ENCODE results near the gene ETF1.
A peak's percentile ranks its signal among the peaks of the same experiment; 100 is the strongest.

ETF1 gene

DNA sequence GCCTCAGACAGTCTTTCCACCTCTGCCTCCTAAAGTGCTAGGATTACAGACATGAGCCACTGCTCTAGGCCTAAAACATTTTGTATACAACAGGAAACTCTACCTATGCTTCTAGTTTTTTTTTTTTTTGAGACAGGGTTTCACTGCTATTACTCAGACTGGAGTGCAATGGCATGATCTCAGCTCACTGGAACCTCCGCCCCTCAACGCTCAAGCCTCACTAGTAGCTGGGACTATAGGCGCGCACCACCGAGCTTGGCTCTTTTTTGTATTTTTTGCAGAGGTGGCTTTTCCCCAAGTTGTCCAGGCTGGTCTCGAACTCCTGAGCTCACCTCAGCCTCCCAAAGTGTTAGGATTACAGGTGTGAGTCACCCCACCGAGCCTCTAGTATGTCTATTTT is 26.7 kb upstream of the ETF1 start:
- H3K9me3 Mint-ChIP-seq, result no peaks in the 10 kb centered on the region

GRCh38 chr5:138568061-138568824 is 25.2 kb upstream of the ETF1 start:
- H3K27me3 Mint-ChIP-seq, result no peaks in the 10 kb centered on the region
- peak overlapping the region; percentile 59 for H3K4me3 Mint-ChIP-seq
- H3K27ac Mint-ChIP-seq, result peak overlapping the region; percentile 76
- H3K4me1 Mint-ChIP-seq, result peaks cover 74% of the 10 kb centered on the region
- no peaks in the 10 kb centered on the region for H3K9me3 Mint-ChIP-seq
- peaks cover 31% of the 10 kb centered on the region for H3K36me3 Mint-ChIP-seq

More for the DNA sequence above, 26.7 kb upstream of the ETF1 start:
- peak overlapping the region; percentile 70 for H3K27ac Mint-ChIP-seq
- peaks cover 37% of the 10 kb centered on the region for H3K36me3 Mint-ChIP-seq
- H3K4me1 Mint-ChIP-seq, result peaks cover 72% of the 10 kb centered on the region
- H3K4me3 Mint-ChIP-seq, result peak overlapping the region; percentile 26
- no peaks in the 10 kb centered on the region for H3K27me3 Mint-ChIP-seq

DNA sequence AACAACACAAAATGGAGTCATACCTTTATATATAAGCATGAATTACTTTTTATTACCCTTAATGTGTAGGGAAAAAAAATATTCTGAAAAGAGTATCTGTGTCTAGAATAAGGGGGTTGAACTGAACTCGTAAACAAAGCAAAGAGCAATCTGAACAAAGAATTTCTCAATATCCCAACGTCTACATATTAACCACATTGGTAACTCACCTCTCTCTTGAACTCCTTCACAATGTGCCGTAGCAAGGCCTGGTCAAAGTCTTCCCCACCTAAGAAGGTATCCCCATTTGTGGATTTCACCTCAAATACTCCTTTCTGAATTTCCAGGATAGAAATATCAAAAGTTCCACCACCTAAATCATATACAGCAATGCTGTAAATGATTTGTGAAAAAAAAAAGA is 23.8 kb upstream of the ETF1 start:
- H3K27me3 Mint-ChIP-seq, result no peaks in the 10 kb centered on the region
- no peaks in the 10 kb centered on the region for H3K9me3 Mint-ChIP-seq
- H3K4me3 Mint-ChIP-seq, result peak overlapping the region; percentile 11
- H3K27ac Mint-ChIP-seq, result peak overlapping the region; percentile 86
- peaks cover 72% of the 10 kb centered on the region for H3K4me1 Mint-ChIP-seq
- peaks cover 30% of the 10 kb centered on the region for H3K36me3 Mint-ChIP-seq

GRCh38 chr5:138565100-138565821 is 22.2 kb upstream of the ETF1 start:
- Mint-ChIP-seq H3K27ac (peak overlapping the region; percentile 64), H3K27me3 (no peaks in the 10 kb centered on the region), H3K4me3 (peak overlapping the region; percentile 39), H3K9me3 (no peaks in the 10 kb centered on the region), H3K36me3 (peaks cover 35% of the 10 kb centered on the region), H3K4me1 (peaks cover 70% of the 10 kb centered on the region)

DNA sequence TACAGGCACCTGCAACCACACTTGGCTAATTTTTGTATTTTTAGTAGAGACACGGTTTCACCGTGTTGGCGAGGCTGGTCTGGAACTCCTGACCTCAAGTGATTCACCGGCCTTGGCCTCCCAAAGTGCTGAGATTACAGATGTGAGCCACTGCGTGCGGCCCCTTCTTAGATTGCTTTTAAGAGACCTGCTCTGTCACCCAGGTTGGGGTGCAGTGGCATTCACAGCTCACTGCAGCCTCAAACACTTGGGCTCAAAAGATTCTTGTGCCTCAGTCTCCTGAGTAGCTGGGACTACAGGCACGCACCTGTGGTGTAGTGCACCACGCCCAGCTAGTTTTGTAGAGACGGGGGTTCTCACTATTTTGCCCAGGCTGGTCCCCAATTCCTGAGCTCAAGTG is 21.2 kb upstream of the ETF1 start:
- Mint-ChIP-seq H3K9me3 (no peaks in the 10 kb centered on the region), H3K4me1 (peaks cover 68% of the 10 kb centered on the region), H3K36me3 (peaks cover 36% of the 10 kb centered on the region), H3K27ac (no peak overlapping the region), H3K27me3 (no peaks in the 10 kb centered on the region), H3K4me3 (no peak overlapping the region)

- Mint-ChIP-seq H3K4me3 (peak overlapping the region; percentile 53), H3K36me3 (peaks cover 33% of the 10 kb centered on the region), H3K4me1 (peaks cover 68% of the 10 kb centered on the region), H3K27ac (peak overlapping the region; percentile 63), H3K27me3 (no peaks in the 10 kb centered on the region), H3K9me3 (no peaks in the 10 kb centered on the region)
Measured at GRCh38 chr5:138563340-138564118, 20.5 kb upstream of the ETF1 start.

DNA sequence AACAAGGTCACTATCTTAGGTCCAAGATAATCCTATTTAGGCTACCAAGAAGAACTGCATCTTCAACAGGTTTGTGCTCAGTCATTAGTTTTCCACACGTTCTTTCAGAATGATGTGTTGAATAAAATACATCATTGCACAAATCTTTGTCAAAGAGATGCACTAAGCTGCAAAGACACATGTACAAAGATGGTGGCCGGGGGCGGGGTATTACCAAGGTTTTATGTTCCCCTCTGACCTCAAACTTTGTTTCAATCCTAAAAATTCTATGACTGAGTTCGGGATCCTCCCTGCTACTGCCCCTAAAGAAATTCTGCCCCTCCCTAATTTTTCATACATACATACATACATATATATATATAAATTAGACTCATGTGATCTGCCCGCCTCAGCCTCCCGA is 17.9 kb upstream of the ETF1 start:
- Mint-ChIP-seq H3K27me3 (no peaks in the 10 kb centered on the region), H3K4me1 (peaks cover 54% of the 10 kb centered on the region), H3K4me3 (no peak overlapping the region), H3K36me3 (peaks cover 30% of the 10 kb centered on the region), H3K27ac (no peak overlapping the region), H3K9me3 (no peaks in the 10 kb centered on the region)

- H3K4me1 Mint-ChIP-seq, result peaks cover 46% of the 10 kb centered on the region
- no peak overlapping the region for H3K4me3 Mint-ChIP-seq
- H3K36me3 Mint-ChIP-seq, result peaks cover 31% of the 10 kb centered on the region
- H3K27me3 Mint-ChIP-seq, result no peaks in the 10 kb centered on the region
- peak overlapping the region; percentile 12 for H3K27ac Mint-ChIP-seq
- no peaks in the 10 kb centered on the region for H3K9me3 Mint-ChIP-seq
Measured at GRCh38 chr5:138559937-138560336, 16.9 kb upstream of the ETF1 start.

DNA sequence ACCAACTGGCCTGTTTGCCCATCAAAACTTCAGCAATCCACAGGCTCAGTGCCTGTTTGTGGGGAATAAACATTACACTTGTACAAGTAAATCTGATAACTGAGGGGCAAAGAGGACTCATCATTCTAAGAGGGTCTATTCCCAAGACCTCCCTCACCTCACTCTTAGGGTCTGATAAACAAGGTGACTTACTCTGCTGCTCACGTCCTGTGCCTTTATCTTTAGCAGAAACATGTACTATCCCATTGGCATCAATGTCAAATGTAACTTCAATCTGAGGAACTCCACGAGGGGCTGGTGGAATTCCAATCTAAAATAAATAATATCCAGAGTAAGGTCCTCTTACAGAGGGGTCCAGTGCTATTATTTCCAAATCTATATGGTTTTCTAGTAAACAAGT is 14.6 kb upstream of the ETF1 start:
- H3K9me3 Mint-ChIP-seq, result no peaks in the 10 kb centered on the region
- H3K4me1 Mint-ChIP-seq, result peaks cover 29% of the 10 kb centered on the region
- H3K4me3 Mint-ChIP-seq, result no peak overlapping the region
- H3K27ac Mint-ChIP-seq, result no peak overlapping the region
- H3K27me3 Mint-ChIP-seq, result no peaks in the 10 kb centered on the region
- H3K36me3 Mint-ChIP-seq, result peaks cover 27% of the 10 kb centered on the region

DNA sequence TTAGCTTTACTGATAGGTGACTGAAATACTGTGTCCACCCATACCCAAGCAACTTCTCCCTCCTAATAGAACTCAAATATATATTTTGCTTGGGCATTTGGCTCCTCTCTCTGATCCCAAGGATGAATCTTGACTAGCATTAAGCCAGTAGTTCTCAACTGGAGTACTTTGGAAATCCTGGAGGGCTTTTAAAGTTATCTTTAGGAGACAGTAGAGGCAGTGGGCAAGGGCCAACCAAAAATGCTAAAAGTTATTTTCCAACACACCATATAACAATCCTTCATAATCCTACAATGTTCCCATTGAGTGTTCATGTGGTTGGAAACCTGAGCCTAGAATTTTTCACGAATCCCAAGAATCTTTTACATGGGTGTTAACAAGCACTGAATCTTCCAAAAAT is 11.1 kb upstream of the ETF1 start:
- Mint-ChIP-seq H3K9me3 (no peaks in the 10 kb centered on the region), H3K4me1 (peaks cover 16% of the 10 kb centered on the region), H3K27me3 (no peaks in the 10 kb centered on the region), H3K27ac (no peak overlapping the region), H3K4me3 (no peak overlapping the region), H3K36me3 (peaks cover 20% of the 10 kb centered on the region)

DNA sequence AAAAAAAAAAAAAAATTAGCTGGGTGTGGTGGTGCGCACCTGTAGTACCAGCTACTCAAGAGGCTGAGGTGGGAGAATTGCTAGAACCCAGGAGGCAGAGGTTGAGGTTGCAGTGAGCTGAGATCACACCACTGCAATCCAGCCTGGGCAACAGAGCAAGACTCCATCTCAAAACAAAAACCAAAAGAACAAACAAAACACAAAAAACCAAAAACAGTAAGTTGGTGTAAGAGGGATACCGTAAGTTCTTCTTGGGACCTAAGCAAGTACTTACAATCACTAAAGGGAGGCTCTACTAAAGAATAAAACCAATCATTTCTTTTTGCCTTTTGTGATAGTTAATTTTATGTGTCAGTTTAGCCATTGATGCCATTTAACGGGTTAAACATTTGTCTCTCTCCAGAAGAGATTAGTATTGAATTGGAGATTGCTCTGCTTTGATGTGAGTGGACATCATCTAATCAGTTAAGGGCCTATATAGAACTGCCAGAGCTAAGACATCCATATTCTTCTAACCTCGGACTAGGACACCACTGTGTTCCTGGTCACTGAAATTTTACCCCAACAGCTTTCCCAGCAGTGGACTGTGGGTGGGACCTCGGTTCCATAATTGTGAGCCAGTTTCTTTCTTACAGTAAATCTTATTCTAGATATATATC is 10.5 kb upstream of the ETF1 start:
- Mint-ChIP-seq H3K9me3 (no peaks in the 10 kb centered on the region), H3K27me3 (no peaks in the 10 kb centered on the region), H3K27ac (peak overlapping the region; percentile 46), H3K4me1 (peaks cover 14% of the 10 kb centered on the region), H3K36me3 (peaks cover 17% of the 10 kb centered on the region), H3K4me3 (no peak overlapping the region)

DNA sequence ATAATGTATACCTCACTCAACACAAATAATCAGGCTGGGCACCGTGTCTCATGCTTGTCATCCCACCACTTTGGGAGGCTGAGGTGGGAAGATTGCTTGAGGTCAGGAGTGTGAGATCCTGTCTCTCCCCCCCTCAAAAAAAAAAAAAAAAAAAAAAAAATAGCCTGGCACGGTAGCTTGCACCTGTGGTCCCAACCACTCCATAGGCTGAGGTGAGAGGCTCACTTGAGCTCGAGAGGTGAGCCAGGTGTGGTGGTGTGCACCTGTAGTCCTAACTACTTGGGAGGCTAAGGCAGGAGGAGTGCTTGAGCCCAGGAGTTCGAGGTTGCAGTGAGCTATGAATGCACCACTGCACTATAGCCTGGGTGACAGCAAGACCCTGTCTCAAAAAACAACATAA is 9.6 kb upstream of the ETF1 start:
- no peak overlapping the region for H3K4me3 Mint-ChIP-seq
- no peak overlapping the region for H3K27ac Mint-ChIP-seq
- no peaks in the 10 kb centered on the region for H3K9me3 Mint-ChIP-seq

DNA sequence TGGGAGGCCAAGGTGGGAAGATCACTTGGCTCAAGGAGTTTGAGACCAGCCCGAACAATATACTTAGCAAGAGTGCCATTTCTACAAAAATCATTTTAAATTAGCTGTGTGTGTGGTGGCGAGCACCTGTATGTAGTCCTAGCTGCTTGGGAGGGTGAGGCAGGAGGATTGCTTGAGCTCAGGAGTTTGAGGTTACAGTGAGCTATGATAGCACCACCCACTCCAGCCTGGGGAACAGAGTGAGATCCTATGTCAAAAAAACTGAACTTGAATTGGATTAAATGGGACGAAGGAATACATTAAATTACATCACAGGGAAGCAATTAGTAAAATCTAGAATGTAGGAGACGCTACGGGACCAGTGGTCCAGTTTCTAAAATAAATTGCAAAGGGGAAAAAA is 6.4 kb upstream of the ETF1 start:
- Mint-ChIP-seq H3K27ac (no peak overlapping the region), H3K9me3 (no peaks in the 10 kb centered on the region), H3K27me3 (no peaks in the 10 kb centered on the region), H3K36me3 (peaks cover 3% of the 10 kb centered on the region), H3K4me3 (no peak overlapping the region), H3K4me1 (peaks cover 42% of the 10 kb centered on the region)

More for the DNA sequence above, 9.6 kb upstream of the ETF1 start:
- peaks cover 15% of the 10 kb centered on the region for H3K36me3 Mint-ChIP-seq
- no peaks in the 10 kb centered on the region for H3K27me3 Mint-ChIP-seq
- peaks cover 21% of the 10 kb centered on the region for H3K4me1 Mint-ChIP-seq

DNA sequence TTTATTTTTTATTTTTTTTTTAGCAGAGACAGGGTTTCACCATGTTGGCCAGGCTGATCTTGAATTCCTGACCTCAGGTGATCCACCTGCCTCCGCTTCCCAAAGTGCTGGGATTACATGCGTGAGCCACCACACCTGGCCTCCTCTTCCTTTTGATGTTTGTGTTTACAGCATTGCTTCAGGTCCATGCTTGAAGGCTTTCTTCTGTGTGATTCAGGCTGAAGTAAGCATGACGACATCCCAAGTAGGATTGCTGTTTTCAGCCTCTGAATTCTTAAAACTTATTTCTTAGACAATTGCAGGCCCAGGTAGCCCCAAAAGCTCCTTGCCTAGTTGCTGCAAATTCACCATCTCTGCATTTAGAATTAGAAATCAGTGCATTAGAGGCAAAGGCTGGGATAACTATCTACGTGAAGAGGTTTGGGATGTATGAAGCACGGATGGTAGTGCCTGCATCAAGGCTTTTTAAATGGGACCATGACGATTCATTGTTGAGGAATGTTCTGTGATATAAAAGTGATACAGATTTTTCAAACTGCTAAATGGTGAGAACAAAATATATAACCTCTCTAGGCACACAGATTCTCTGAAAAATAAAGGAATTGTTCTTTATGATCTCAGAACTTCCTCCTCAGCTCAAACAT is 3.0 kb upstream of the ETF1 start:
- Mint-ChIP-seq H3K4me1 (peaks cover 58% of the 10 kb centered on the region), H3K9me3 (no peaks in the 10 kb centered on the region), H3K36me3 (peaks cover 13% of the 10 kb centered on the region), H3K4me3 (peak overlapping the region; percentile 69), H3K27ac (no peak overlapping the region), H3K27me3 (no peaks in the 10 kb centered on the region)

Data from activated naive CD4-positive, alpha-beta T cell treated with anti-CD3 and anti-CD28 coated beads, Interleukin-2, amount 50 U/mL, for 24 hours (primary cell).